SK-N-DZ (cell line): ENCODE measurements around the gene TRIM61.
"Not testable (repeated sequence)": the region's sequence is repeated elsewhere in the genome, so short reads cannot be mapped to it uniquely, and the experiment has no call there.

Experiments
- DNase-seq: peaks from one replicate; pipeline ENCODE4 v3.0.0-alpha.2; 2015; ENCODE audit warnings: low spot score

The TRIM61 gene

GRCh38 chr4:164956766-164957643 is 20.5 kb downstream of the TRIM61 start:
- DNase-seq = peak; percentile 64

- DNase-seq = no peak
Observed at GRCh38 chr4:164955107-164955805, 22.2 kb downstream of the TRIM61 start.

- no peak for DNase-seq
Observed at GRCh38 chr4:164952551-164952950, 24.9 kb downstream of the TRIM61 start.

- no peak for DNase-seq
Observed at GRCh38 chr4:164949448-164950143, 27.9 kb downstream of the TRIM61 start.

GRCh38 chr4:164948975-164949374 is 28.5 kb downstream of the TRIM61 start:
- DNase-seq = no peak

- DNase-seq = not testable (repeated sequence)
Observed at GRCh38 chr4:164948006-164948405, 29.5 kb downstream of the TRIM61 start.

- no peak for DNase-seq
Observed at GRCh38 chr4:164946810-164947209, 30.6 kb downstream of the TRIM61 start.

GRCh38 chr4:164945146-164945545 is 32.3 kb downstream of the TRIM61 start:
- no peak for DNase-seq

GRCh38 chr4:164943192-164943591 is 34.3 kb downstream of the TRIM61 start:
- DNase-seq = no peak

GRCh38 chr4:164937576-164938270 is 39.7 kb downstream of the TRIM61 start:
- DNase-seq = no peak

- not testable (repeated sequence) for DNase-seq
Observed at GRCh38 chr4:164935865-164936606, 41.4 kb downstream of the TRIM61 start.

GRCh38 chr4:164935363-164935762 is 42.1 kb downstream of the TRIM61 start:
- DNase-seq = peak; percentile 4

GRCh38 chr4:164933244-164933643 is 44.2 kb downstream of the TRIM61 start:
- no peak for DNase-seq

GRCh38 chr4:164931551-164932324 is 45.7 kb downstream of the TRIM61 start:
- no peak for DNase-seq

- no peak for DNase-seq
Observed at GRCh38 chr4:164930647-164931046, 46.8 kb downstream of the TRIM61 start.

GRCh38 chr4:164927101-164927500 is 50.4 kb downstream of the TRIM61 start:
- DNase-seq = not testable (repeated sequence)

GRCh38 chr4:164926301-164926700 is 51.2 kb downstream of the TRIM61 start:
- DNase-seq = no peak

- DNase-seq = no peak
Observed at GRCh38 chr4:164924670-164925238, 52.7 kb downstream of the TRIM61 start.

GRCh38 chr4:164918956-164919355 is 58.5 kb downstream of the TRIM61 start:
- no peak for DNase-seq
